Testis (tissue), 3 donors: ENCODE measurements around the gene RYR1. TPM values are rescaled to one million over a fixed set of nuclear protein-coding genes. Genes with fewer than 3 reads are reported as not detected.
"Not testable (repeated sequence)": the region's sequence is repeated elsewhere in the genome, so short reads cannot be mapped to it uniquely, and the experiment has no call there.

Experiments
- DNase-seq: peaks from one replicate; pipeline ENCODE4 v3.0.0-alpha.2; 2019
- H3K27ac ChIP-seq, 2 donors: fragments of 200-600 bp; sonication (generic); one replicate each; pipeline ENCODE4 v1.5.1; 2019
- H3K27me3 ChIP-seq: fragments of 200-600 bp; sonication (generic); one replicate; pipeline ENCODE4 v1.5.1; 2019
- H3K36me3 ChIP-seq: fragments of 200-600 bp; sonication (generic); one replicate; pipeline ENCODE4 v1.5.1; 2017; ENCODE audit warnings: low read depth; ENCODE audit errors: missing control alignments
- H3K4me1 ChIP-seq: fragments of 200-600 bp; sonication (generic); one replicate; pipeline ENCODE4 v1.5.1; 2019
- H3K4me3 ChIP-seq, 2 donors: fragments of 200-600 bp; sonication (generic); one replicate each; pipeline ENCODE4 v1.5.1; 2017 to 2019
- H3K9me3 ChIP-seq: fragments of 200-600 bp; sonication (generic); one replicate; pipeline ENCODE4 v1.5.1; 2017
- POLR2A ChIP-seq: fragments of 450-650 bp; IDR thresholded peaks from one replicate; pipeline ENCODE4 v1.6.1; 2017; ENCODE audit warnings: antibody characterized with exemption, mild to moderate bottlenecking, moderate library complexity
- WGBS, 2 donors: methylation state at CpG; one replicate each; pipeline ENCODE4 v1.1.5; 2018; 5-methylcytosine and 5-hydroxymethylcytosine counted together
- intact Hi-C: fragments of 100-400 bp; cut with DNase I; formaldehyde crosslinking; loops from one replicate; pipeline ENCODE4 v1.15.1; 2023; ENCODE audit warnings: low total_unique reads
- polyA plus RNA-seq: library from polyadenylated mRNA; stranded (reverse); fragments of 350-450 nt; fragmentation: Illumina TruSeq; extraction: RNeasy Lipid Tissue Mini Kit (QIAGEN cat#74804); gene quantifications from one replicate; pipeline ENCODE4 v1.2.3, GENCODE V29; 2014; ENCODE audit warnings: low read depth, low replicate concordance; ENCODE audit not compliant: insufficient read depth
- total RNA-seq, 2 donors: library from RNA; depleted of rRNA; stranded (reverse); fragments of >200 nt; gene quantifications; one replicate each; pipeline ENCODE4 v1.2.3, GENCODE V29; 2016
- TF ChIP-seq, protein P1 (sequence below), 3 experiments: fragments of 450-650 bp in 2 of 3; fragments of 200-600 bp in 1 of 3; sonication (generic) in 1 of 3; IDR thresholded peaks; one replicate each; pipeline ENCODE4 v1.5.1; 2016 to 2019; ENCODE audit warnings: antibody characterized with exemption in 3 of 3, mild to moderate bottlenecking in 2 of 3, moderate library complexity in 1 of 3

The RYR1 gene
- total and polyA plus RNA-seq, 3 donors from 2014 or later = 11.8 to 26.1 (median 15.6) TPM

DNA sequence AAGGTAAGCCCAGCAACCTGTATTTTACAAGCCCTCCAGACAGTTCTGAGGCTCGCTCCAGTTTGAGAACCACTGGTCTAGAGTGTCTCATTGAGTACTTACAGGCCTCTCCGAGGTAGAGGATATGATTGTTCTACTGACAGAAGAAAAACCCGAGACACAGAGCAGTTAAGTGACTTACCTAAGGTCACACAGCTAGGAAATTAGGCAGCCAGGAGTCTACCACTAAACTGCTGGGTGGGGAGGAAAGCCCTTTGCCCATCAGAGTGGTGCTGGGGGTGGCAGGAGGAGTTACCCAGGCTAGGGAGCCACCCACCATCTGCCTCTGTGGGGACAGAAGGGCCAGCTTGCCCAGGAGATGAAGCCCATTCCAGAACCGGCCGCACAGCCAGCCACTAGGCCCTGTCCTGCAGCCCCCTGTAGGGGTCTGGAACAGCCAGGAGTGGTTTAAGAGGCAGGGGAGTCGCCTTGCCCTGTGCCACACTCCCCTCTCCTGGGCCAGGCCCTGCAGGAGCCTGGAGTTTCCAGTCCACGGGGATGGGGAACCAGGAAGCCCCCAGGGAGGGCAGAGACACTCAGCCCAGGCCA is 8.2 kb upstream of the RYR1 start:
- intact Hi-C loops = no loop called here

DNA sequence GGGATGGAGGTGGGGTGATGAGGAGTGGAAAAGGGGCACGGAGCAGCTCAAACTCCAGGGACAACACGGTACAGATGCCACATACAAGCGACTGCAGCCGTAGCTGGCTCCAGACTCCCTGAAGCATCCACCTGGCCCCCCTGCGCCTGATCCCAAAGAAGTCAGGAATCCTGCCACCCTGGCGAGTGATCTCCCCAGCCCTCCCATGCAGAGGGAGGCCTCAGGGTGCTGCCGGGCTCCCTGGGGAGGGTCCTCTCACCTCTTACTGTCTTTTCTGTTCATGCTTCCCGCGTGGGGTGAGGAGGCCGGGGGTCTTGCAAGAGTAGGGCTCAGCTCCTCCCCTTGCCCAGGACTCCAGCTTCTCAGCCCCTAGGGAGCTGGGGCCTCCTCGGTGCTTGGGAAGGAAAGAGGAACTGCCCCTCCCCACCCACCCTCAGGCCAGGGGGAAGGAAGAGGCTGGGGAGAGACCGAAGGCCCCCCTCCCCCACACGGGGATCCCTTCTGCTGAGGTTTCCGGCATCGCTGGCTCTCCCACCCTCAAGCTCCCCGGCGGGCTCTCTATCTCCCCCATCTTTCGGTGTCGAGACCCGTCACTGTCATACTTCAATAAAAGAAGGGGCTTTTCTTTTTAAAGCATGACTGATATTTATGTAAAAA is 7.6 kb upstream of the RYR1 start, which contains the start of gene RASGRP4:
TSS of gene RASGRP4 (minus strand) at position 410 of the 657 bp plus-strand sequence. CDS start at position 282, 128 bp downstream.
- H3K4me1 ChIP-seq = no peaks in the 10 kb centered on the region
- 37 to 52% methylated on average over 14 to 20 of the region's 20 CpGs for WGBS, 2 donors
- no peak for TF ChIP-seq POLR2A
- TF ChIP-seq, protein P1, sequence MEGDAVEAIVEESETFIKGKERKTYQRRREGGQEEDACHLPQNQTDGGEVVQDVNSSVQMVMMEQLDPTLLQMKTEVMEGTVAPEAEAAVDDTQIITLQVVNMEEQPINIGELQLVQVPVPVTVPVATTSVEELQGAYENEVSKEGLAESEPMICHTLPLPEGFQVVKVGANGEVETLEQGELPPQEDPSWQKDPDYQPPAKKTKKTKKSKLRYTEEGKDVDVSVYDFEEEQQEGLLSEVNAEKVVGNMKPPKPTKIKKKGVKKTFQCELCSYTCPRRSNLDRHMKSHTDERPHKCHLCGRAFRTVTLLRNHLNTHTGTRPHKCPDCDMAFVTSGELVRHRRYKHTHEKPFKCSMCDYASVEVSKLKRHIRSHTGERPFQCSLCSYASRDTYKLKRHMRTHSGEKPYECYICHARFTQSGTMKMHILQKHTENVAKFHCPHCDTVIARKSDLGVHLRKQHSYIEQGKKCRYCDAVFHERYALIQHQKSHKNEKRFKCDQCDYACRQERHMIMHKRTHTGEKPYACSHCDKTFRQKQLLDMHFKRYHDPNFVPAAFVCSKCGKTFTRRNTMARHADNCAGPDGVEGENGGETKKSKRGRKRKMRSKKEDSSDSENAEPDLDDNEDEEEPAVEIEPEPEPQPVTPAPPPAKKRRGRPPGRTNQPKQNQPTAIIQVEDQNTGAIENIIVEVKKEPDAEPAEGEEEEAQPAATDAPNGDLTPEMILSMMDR (IDR thresholded peaks at IDR 0.05) = no peak
- H3K36me3 ChIP-seq = no peaks in the 10 kb centered on the region
- no peak within 1 kb of the TSS for H3K27ac ChIP-seq
- DNase-seq = no peak
- no peaks in the 10 kb centered on the region for H3K27me3 ChIP-seq
- no peak within 1 kb of the TSS for H3K4me3 ChIP-seq
- intact Hi-C loops = no loop called here
- H3K9me3 ChIP-seq = no peaks in the 10 kb centered on the region

More for the DNA sequence above, 8.2 kb upstream of the RYR1 start:
- no peak overlapping the region for H3K27ac ChIP-seq
- no peaks in the 10 kb centered on the region for H3K9me3 ChIP-seq
- TF ChIP-seq POLR2A = no peak
- TF ChIP-seq, protein P1 (IDR thresholded peaks at IDR 0.05) = no peak
- no peaks in the 10 kb centered on the region for H3K4me1 ChIP-seq
- WGBS, 2 donors = 80 to 91% methylated on average over 3 to 7 of the region's 7 CpGs
- H3K27me3 ChIP-seq = no peaks in the 10 kb centered on the region
- H3K36me3 ChIP-seq = no peaks in the 10 kb centered on the region
- H3K4me3 ChIP-seq = no peak overlapping the region
- no peak for DNase-seq

DNA sequence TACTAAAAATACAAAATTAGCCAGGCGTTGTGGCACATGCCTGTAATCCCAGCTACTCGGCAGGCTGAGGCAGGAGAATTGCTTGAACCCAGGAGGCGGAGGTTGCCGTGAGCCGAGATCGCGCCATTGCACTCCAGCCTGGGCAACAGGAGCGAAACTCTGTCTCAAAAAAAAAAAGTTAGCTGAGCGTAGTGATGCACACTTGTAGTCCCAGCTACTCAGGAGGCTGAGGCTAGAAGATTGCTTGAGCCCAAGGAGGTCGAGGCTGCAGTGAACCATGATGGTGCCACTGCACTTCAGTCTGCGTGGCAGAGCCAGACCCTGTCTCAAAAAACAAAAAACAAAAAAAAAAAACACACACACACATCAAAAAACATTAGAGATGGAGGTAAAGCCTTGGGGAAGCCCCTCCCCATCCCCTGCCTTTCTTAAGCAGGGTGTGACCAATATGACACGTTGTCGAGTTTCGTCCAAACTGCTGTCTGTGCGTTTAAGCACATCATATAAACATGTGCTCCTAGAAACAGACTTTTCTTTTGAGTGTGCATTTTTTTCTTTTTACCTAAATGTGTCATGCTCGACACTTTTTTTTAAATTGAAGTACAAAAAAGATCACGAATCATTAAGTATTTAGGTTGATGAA is 6.3 kb upstream of the RYR1 start:
- DNase-seq, H3K4me1 ChIP-seq, intact Hi-C loops, H3K9me3 ChIP-seq, H3K27me3 ChIP-seq, H3K4me3 ChIP-seq, H3K27ac ChIP-seq, H3K36me3 ChIP-seq: not testable (repeated sequence)
- WGBS, 2 donors = 82 to 86% methylated on average over 16 of the region's 17 CpGs

DNA sequence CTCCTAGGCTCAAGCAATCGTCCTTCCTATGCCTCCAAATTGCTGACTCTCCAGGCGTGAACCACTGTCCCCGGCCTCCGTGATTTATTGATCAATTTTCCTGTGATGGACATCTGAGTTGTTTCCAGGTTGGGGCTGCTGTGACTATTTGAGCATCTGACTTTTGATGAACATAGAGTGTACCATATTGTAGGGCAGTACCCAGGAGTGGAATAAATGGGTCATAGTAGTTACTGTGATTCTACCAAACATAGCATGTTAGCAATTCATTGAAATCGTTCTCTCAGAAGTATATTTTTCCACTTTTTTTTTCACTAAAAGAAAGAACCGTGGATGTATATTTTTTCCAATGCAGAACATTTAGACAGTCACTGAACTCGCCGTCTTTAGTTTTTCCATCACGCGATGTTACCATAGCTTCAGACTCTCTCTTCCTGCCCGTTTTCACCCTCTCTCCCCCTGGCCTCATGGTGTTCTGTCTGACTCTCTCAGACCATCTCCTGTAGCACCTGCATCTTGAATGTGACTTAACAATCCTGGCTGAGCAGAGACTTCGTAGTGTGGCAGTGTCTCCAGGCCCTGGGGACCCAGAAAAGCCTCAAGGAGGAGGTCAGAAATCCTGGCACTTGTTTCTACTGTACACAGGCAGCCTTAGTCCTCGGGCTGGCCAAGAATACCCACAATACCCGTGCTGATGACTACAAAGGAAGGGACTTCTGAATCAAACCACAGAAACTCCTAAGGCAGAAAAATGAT is 4.3 kb upstream of the RYR1 start:
- no peaks in the 10 kb centered on the region for H3K9me3 ChIP-seq
- DNase-seq = no peak
- no peak overlapping the region for H3K4me3 ChIP-seq
- no peaks in the 10 kb centered on the region for H3K27me3 ChIP-seq
- 60 to 68% methylated on average over 14 of the region's 14 CpGs for WGBS, 2 donors
- no peaks in the 10 kb centered on the region for H3K36me3 ChIP-seq
- TF ChIP-seq, protein P1 (IDR thresholded peaks at IDR 0.05) = no peak
- no peak for TF ChIP-seq POLR2A
- H3K4me1 ChIP-seq = no peaks in the 10 kb centered on the region
- H3K27ac ChIP-seq = no peak overlapping the region
- intact Hi-C loops = no loop called here

DNA sequence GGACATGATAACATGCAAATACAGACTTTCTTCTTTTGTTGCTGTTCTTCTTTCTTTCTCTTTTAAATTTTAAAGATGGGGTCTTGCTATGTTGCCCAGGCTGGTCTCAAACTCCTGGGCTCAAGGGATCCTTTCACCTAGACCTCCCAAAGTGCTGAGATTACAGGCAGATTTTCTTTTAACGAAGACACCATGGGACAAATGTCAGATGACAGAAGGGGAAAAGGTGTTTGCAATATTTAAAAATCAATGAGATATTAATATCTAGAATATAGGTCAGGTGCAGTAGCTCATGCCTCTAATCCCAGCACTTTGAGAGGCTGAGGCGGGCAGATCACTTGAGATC is 3.7 kb upstream of the RYR1 start:
- no peak overlapping the region for H3K27ac ChIP-seq
- H3K27me3 ChIP-seq = no peaks in the 10 kb centered on the region
- WGBS, 2 donors = 80 to 87% methylated on average over 2 of the region's 2 CpGs
- H3K4me3 ChIP-seq = no peak overlapping the region
- no peaks in the 10 kb centered on the region for H3K4me1 ChIP-seq
- DNase-seq = no peak
- intact Hi-C loops = no loop called here
- no peaks in the 10 kb centered on the region for H3K36me3 ChIP-seq
- TF ChIP-seq, protein P1 (IDR thresholded peaks at IDR 0.05) = no peak
- TF ChIP-seq POLR2A = no peak
- no peaks in the 10 kb centered on the region for H3K9me3 ChIP-seq
